ENCODE measurements around the gene DOCK2.

Gene DOCK2

GRCh38 chr5:169772688-169773087, 135.6 kb downstream of the DOCK2 start:
- no peak overlapping the region for H3K27ac ChIP-seq (ENCODE audit: low read depth, low read length)
- no peak overlapping the region for H2AFZ ChIP-seq (ENCODE audit: low read depth, low read length, severe bottlenecking)
- no peaks in the 10 kb centered on the region for H3K9me3 ChIP-seq (ENCODE audit: insufficient read depth, low read length)
- TF ChIP-seq EZH2phosphoT487 (conservative IDR thresholded peaks at IDR 0.05; ENCODE audit: low read length) (no peak), CTCF (IDR thresholded peaks at IDR 0.05; ENCODE audit: insufficient read depth, low read length, poor library complexity, severe bottlenecking) (no peak)
- no peaks in the 10 kb centered on the region; the same call in 1 of the 2 replicates for H3K36me3 ChIP-seq (ENCODE audit: low read length)
- no peaks in the 10 kb centered on the region for H3K9me2 ChIP-seq (replicated peaks; ENCODE audit: insufficient read depth, low read length)
- no peaks in the 10 kb centered on the region for H3K79me2 ChIP-seq (ENCODE audit: insufficient read depth, low read length)
- H4K20me1 ChIP-seq (ENCODE audit: low read depth, low read length) = no peaks in the 10 kb centered on the region
- no peak overlapping the region for H3K9ac ChIP-seq (ENCODE audit: low read length)
- H3K27me3 ChIP-seq (ENCODE audit: low read length) = no peaks in the 10 kb centered on the region
- H3F3A ChIP-seq (ENCODE audit: insufficient read depth) = no peaks in the 10 kb centered on the region
- H3K4me2 ChIP-seq (ENCODE audit: low read depth, low read length, poor library complexity, severe bottlenecking) = no peak overlapping the region
- H3K4me3 ChIP-seq (ENCODE audit: insufficient read depth, low read length, poor library complexity, severe bottlenecking) = no peak overlapping the region

- no peaks in the 10 kb centered on the region for H3F3A ChIP-seq (ENCODE audit: insufficient read depth)
- no peaks in the 10 kb centered on the region for H3K9me3 ChIP-seq (ENCODE audit: insufficient read depth, low read length)
- H3K9me2 ChIP-seq (replicated peaks; ENCODE audit: insufficient read depth, low read length) = no peaks in the 10 kb centered on the region
- no peak overlapping the region for H3K9ac ChIP-seq (ENCODE audit: low read length)
- no peaks in the 10 kb centered on the region for H3K27me3 ChIP-seq (ENCODE audit: low read length)
- H3K27ac ChIP-seq (ENCODE audit: low read depth, low read length) = no peak overlapping the region
- no peaks in the 10 kb centered on the region for H3K79me2 ChIP-seq (ENCODE audit: insufficient read depth, low read length)
- TF ChIP-seq CTCF (IDR thresholded peaks at IDR 0.05; ENCODE audit: insufficient read depth, low read length, poor library complexity, severe bottlenecking) (no peak), EZH2phosphoT487 (conservative IDR thresholded peaks at IDR 0.05; ENCODE audit: low read length) (no peak)
- H2AFZ ChIP-seq (ENCODE audit: low read depth, low read length, severe bottlenecking) = no peak overlapping the region
- H3K4me2 ChIP-seq (ENCODE audit: low read depth, low read length, poor library complexity, severe bottlenecking) = no peak overlapping the region
- no peaks in the 10 kb centered on the region; the same call in 1 of the 2 replicates for H3K36me3 ChIP-seq (ENCODE audit: low read length)
- H3K4me3 ChIP-seq (ENCODE audit: insufficient read depth, low read length, poor library complexity, severe bottlenecking) = no peak overlapping the region
- no peaks in the 10 kb centered on the region for H4K20me1 ChIP-seq (ENCODE audit: low read depth, low read length)
Measured at GRCh38 chr5:169777159-169777558, 140.1 kb downstream of the DOCK2 start.

- Histone ChIP-seq H3K4me3 (ENCODE audit: insufficient read depth, low read length, poor library complexity, severe bottlenecking) (no peak overlapping the region), H3K9me2 (replicated peaks; ENCODE audit: insufficient read depth, low read length) (no peaks in the 10 kb centered on the region), H3K79me2 (ENCODE audit: insufficient read depth, low read length) (no peaks in the 10 kb centered on the region), H3K27me3 (ENCODE audit: low read length) (no peaks in the 10 kb centered on the region), H3K36me3 (ENCODE audit: low read length) (0 out of 2 replicates have a peak, but pooled peaks cover 4% of the 10 kb centered on the region), H2AFZ (ENCODE audit: low read depth, low read length, severe bottlenecking) (no peak overlapping the region), H3F3A (ENCODE audit: insufficient read depth) (no peaks in the 10 kb centered on the region), H3K4me2 (ENCODE audit: low read depth, low read length, poor library complexity, severe bottlenecking) (no peak overlapping the region), H3K9ac (ENCODE audit: low read length) (no peak overlapping the region), H4K20me1 (ENCODE audit: low read depth, low read length) (no peaks in the 10 kb centered on the region), H3K9me3 (ENCODE audit: insufficient read depth, low read length) (no peaks in the 10 kb centered on the region), H3K27ac (ENCODE audit: low read depth, low read length) (no peak overlapping the region)
- TF ChIP-seq CTCF (IDR thresholded peaks at IDR 0.05; ENCODE audit: insufficient read depth, low read length, poor library complexity, severe bottlenecking) (no peak), EZH2phosphoT487 (conservative IDR thresholded peaks at IDR 0.05; ENCODE audit: low read length) (no peak)
Measured at GRCh38 chr5:169778622-169779596, 141.8 kb downstream of the DOCK2 start.
